Activated CD8-positive, alpha-beta memory T cell treated with anti-CD3 and anti-CD28 coated beads for 4 hours (primary cell): Measurements from ENCODE around the gene NTS.

ENCODE experiments used
- DNase-seq, 2 donors: peaks; one replicate each; pipeline ENCODE4 v3.0.0-alpha.2; 2020; ENCODE audit warnings: low read depth in 2 of 2

The NTS gene, protein sequence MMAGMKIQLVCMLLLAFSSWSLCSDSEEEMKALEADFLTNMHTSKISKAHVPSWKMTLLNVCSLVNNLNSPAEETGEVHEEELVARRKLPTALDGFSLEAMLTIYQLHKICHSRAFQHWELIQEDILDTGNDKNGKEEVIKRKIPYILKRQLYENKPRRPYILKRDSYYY

DNA sequence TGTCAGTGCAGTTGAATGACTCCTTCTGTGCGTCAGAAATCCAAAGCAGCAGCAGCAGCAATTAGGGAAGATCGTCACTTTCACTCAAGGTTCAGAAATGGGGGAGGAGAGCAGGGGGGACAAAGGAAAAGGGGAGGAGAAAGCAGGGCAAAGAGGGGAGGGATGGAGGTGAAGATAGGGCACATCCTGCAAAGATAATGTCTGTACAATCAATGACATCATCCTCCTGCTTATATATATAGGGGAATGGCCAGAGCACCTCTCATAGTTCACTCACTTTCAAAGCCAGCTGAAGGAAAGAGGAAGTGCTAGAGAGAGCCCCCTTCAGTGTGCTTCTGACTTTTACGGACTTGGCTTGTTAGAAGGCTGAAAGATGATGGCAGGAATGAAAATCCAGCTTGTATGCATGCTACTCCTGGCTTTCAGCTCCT, at the start of gene NTS:
TSS of gene NTS (plus strand) at position 265 of the 431 bp plus-strand sequence. CDS start at position 374, 109 bp downstream.
- DNase-seq = no peak

DNA sequence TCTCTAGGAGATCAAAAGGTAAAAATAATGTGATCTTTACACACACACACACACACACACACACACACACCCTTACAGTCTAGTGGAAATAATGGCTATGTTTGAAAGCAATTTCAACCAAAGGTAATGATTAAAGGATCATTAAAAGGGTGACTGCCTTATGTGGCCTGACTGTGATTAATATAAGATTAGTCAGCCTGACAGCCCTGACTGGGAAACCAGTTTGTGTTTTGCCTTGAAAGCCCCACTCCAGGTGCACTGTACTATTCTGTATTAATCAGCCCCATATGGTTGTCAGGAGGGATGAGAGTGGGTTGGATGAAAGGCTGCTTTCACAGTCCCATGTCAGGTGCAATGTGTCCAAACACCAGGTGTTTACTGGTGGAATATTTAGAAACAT, 48.3 kb upstream of the NTS start:
- no peak for DNase-seq

DNA sequence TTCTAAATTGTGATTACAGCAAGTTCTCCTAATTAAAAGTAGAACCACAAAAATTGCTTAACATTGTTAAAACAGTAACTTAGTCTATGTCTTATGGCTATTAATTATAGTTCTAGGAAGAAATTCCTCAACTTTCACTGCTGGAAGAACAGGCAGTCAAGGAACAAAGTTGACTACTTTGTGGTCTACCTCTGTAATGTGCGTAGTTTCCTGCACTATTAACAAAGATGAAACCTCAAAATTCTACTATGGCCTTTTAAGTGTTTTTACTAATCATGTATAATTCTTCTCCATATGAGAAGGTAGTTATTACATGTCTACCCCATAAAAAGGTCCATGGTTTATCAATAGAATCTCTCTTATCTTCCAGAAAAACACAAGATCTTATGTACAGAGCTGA, 45.5 kb upstream of the NTS start:
- no peak for DNase-seq

DNA sequence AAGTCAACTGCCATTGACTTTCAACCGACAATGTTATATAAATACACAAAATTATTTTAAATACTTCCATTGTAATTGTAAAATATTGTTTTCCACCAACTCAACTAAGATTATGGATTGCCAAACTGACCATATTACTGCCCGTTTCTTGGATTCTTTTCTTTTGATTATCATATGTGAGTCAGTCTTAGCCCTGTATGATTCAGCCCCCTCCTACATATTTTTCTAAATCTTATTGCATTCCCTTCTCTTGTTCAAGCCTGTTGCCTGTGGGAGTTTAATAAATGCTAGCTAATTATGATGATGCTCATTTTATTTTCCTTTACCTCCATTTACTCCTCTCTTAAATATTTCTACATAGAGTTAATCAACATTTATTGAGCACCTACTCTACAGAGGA, 44.7 kb upstream of the NTS start:
- no peak for DNase-seq

DNA sequence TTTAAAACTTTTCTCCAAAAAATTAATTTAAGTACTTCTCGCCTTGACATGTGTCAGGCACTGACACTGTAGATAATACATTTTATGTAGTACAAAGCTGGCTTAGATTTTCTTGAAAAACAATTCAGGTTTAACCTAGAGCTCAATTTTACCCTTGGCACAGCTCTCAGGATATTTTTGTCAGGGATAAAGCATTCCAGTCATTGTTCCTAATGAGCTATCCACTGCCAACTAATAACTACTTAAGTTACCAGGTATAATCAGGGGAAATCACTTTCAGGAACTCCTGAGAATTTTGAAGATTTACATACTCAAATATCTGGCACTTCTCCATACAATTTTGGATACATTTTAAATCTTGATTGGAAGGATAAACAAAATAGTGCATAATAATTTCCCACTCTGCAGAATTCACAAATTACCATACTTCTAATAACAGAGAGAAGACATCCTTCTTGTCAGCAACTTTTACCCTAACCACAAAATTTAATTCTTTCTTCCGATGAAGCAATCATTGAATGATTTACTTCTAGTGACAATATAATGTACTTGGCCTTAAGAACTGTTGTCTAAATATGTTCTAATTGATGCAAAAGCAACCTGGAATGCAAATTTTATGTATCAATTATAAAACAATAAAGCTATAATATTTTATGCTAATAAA, 42.6 kb upstream of the NTS start:
- no peak for DNase-seq

DNA sequence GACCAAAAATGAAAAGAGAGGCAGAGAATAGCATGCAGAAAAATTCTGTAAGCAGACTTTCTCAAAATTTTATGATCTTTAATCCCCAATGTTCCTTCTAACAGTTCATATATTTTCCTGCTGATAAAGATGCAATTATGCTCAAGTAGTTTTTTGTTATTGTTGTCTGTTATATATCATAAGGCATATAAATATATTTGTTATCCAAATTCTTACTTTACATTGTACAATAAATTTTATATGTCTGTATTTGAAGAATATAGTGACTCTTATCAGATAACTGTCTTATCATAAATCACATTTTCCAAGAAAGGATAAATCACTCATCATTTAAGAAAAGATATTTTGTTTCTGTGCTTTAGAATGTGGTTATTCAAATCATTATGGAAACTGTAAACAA, 40.5 kb upstream of the NTS start:
- no peak for DNase-seq

DNA sequence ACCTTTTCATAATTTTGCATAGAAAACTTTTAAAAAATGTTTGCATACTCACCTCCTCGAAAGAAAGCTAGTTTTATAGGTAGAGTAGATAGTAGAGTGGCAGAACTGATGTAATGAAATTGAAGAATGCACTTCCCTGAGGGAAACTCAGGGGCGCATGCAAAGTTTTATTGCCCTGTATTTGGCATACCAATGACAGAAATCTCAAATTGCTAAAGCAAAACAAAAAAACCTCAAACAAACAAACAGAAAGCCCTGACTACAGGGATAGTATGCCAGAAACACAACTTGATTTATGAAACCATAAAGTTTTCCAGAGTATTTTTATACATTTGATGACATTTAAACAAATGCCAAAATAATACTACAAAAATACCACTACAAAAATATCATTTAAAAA, 39.7 kb upstream of the NTS start:
- DNase-seq = no peak

DNA sequence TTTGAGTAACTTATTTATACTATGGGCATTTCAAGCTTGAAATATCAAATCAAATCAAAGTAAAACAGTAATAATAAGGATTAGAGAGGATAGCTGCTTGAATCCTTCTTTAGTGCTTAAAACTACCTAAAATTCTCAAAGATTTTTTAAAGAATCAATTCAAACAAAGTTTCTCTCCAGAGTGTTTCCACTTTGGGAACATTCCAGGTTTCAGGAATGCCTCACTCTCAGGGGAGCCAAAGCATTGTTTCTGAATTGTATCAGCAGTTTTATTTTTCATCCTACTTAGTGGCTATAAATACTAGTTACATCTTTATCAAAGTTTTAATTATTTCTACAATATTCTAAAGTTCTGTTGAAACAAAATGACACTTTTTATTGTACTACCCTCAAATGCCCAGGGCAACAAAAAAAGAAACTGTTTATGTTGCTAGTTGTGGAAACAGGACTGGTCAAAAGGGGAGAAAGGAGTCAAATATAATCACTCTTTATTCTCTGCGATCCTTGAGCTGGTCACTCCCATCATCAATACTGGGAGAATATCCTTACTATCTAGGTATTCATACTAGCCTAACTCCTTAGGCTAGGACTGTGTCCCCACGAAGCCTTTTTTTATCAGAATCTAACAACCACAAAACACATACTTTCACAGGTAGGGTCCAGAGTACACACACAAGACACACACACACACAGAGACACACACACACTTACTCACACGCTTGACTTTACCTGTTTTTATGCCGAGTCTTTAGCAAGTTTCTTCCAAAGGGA, 38.5 kb upstream of the NTS start:
- DNase-seq = no peak

DNA sequence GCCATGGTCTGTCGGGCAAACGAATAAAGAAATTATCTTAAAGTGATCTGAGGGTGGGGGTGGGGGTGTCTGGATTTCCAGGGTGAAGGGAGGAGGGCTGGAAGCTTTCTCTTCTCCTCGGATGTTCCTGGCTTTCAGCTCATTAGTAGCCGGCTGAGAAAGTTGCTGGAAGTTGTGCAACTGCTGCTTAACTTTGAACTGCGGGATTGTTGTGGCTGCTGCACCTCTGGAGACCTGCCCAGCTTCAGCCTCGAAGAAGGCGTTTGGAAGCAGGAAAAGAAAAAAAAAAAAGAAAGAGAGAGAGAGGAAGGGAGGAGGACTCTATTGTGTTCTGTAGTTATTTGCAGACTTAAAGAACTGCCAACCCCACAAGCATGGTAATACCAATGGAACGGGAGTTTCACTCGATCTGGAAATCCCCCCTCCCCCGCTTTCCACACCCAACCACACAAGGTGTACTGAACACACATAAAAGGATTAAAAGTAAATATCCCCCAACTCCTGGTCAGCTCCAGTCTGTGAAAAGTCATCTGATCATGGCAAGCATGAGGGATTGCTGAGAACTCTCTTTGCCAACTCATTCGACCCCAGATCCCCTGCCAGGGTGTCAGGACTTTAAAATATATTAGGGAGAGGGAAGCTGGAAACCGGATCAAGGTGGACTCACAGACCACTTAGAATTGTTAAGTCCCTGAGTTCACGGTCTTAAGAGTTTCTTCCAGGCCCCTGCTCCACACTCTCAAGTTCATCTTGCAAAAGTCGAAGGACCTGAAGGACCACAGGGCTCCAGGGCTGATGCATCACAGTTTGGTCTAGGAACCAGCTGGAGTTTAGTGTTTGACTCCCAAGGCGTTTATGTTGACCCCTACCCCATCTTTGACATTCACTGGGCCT, 37.7 kb upstream of the NTS start, which contains the start of gene RASSF9:
TSS of gene RASSF9 (minus strand) at position 213 of the 894 bp plus-strand sequence. CDS start at position 5, 208 bp downstream.
- no peak for DNase-seq

DNA sequence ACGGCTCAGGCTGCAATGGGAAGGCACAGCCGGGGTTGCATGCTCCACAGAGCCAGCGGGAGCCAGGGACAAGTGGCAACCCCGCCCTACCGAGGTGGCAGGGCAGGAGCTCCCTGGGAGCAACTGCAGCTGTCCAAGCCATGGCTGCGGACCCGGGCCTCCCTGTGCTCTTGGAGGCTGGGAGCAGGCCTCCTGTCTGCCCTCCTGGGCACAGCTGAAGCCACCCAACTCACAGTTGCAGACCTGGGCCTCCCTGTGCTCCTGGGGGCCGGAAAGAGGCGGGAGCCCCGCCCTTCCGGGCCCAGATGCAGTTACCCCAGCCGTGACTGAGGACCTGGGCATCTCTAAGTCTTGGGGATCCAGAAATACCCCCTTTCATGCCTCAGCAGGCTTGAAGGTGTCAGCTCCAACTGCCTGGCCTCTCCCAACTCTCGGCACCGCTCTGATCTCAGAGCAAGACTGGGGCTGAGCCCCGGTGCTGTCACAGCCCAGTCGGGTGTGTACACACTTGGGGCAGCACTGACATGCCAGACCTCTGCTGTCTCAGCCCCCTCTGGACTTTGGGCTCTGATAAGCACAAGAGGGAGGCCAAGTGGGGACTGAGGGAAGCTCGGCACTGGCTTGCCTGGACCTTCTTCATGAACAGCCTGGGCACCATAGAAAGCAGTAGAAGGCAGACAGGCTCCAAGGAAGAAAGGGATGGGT, 30.3 kb upstream of the NTS start:
- DNase-seq = no peak

DNA sequence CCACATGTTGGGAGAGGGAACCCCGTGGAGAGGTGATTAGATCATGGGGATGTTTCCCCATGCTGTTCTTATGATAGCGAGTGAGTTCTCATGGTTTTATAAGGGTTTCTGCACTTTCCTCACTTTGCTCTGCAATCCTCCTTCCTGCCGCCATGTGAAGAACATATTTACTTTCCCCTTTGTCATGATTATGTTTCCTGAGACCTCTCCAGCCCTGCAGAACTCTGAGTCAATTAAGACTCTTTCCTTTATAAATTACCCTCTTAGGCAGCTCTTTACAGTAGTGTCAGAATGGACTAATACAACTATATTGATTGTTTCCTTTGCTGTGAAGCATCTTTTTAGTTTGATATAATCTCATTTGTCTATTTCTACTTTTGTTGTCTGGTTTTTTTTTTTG, 24.8 kb upstream of the NTS start:
- no peak for DNase-seq

DNA sequence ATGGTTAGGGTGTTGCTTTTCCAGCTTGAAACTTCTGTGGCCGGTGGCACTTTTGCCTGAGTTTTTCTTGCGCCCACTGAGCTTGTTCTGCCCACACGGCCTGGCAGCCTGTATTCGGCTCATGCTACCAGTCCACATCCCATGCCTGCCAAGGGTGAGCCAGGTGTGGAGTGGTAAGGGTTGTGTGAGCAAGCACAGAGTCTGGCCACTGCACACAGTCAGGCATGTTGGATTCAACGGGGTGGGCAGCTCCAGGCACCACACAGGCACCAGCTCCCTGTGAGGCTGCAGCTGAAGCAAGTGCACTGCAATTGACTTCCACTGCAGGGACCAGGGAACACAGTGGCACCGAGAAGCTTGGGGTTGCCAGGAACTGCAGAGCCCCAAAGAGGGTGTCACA, 18.8 kb upstream of the NTS start:
- no peak for DNase-seq

DNA sequence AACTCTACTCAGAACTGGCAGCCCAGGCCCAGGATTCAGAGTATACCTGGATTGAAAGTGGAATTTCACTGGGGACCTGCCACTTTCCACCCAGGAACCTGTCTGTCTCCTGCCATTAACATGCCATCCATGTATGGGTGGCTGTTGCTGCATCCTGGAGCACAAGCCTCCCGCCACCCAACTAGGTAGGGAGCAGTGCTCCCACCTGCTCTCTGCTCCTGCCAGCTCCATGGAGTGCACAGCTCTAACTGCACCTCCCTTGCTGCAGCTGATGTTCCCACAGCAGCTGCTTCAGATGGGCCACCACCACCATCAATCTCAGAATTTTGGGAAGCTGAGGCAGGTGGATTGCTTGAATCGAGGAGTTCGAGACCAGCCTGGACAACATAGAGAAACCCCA, 17.1 kb upstream of the NTS start:
- DNase-seq = no peak

DNA sequence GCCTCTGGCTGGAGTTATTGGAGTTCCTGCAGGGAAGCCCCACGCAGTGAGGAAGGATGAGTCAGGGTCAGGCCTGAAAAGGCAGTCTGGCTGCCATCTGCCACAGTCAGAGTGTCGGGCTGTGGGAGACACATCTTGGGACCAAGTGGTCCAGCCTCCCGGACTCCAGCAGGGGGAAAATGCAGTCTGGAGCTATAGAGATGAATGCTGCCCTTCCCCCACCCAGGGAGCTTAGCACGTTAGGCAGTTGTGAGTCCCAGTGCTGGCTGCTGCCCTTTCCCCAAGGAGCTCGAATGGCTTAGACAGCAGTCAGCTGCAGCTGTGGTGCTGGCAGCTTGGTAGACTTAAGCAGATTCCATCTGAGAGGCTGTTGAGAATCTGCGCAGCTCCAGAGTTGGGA, 8.2 kb upstream of the NTS start:
- DNase-seq = no peak

DNA sequence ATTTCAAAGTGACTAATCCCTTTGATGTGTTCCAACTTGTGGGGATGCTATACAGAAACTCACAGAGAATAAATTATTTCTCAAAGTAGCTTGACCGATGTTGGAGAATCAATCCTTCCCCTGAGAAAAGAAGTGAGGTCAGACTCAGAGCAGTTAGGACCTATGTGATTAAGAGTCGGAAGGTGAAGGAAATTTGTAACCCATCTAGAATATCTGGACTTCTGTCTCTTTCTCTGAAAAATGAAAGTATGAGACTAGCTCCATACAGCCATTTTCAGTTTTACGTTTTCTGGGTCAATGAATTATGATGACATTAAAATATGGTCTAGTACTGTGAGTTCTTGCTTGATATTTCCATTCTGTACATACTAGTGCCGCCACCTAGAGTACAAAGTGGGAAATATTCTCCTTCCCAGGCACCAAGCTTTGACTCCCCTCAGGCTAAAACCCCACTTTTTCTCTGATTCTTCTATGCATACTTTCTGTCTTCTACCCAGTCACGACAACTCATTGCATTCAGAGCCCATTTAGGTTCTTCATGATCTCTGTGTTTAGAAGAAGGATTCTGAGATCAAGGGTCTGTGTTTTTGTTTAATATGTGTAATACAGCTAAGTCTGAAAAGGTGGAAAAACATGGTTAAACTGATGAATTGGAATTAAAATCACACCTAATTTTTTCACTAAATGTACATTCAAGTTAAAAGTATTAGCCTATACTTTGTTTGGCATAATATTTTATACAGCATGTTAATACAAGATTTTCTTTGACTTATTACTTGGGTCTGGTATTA, 6.9 kb upstream of the NTS start:
- DNase-seq = no peak

DNA sequence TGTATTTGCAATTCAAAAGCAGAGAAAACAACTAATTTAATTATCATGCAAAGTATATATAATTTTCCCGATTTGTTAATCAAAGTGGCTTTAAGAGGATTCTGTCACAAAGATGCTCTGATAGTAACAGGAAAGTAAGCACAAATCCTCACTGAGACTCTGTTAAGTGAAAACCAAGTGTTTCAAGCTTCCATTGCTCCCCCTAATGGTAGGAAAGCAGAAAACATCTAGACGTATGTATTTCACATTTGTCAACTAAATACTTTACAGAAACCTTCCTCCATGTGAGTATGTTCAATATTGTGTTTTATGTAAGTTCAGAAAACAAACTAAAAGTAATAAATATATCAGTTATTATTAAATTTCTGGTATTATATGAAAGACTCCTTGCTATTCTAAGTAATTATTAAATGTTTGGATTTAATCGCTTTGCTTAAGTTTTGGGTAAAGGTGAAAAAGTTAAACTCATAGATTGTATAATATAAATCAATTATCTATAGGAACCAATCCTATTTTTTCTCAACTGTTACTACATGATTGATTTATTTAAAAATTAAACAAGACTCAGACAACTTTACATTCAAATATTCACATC, 1.5 kb upstream of the NTS start:
- no peak for DNase-seq

DNA sequence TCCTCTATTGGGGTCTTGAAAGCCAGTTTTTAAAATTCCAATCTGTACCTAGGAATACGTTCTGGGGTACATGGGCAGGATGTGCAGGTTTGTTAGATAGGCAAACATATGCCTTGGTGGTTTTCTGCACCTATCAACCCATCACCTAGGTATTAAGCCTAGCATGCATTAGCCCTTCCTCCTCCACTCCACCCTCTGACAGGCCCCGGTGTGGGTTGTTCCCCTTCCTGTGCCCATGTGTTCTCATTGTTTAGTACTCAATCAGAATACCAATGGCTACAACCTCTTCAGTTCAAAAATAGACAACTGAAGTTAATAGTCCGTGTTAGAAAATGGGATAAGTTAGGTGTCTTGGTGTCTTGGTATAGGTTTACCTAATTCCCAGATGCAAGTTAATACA, 3.4 kb downstream of the NTS start:
- no peak for DNase-seq

DNA sequence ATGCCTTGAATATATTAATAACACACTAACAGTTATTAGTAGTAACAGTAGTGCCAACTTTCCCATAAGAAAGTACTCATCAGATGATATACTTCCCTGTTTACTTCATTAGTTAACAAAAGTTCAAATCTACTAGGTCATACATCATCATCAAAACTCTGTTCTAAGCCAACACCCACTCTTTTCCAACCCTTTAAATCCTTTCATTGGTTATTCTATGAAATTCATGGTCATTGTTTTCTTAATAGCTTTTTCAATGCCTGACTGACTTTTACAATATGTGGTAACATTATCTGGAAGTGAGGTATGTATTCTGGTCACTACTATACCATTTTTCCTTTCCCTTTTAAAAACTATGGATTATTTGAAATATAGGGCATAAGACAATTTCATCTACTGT, 9.7 kb downstream of the NTS start:
- DNase-seq = no peak

DNA sequence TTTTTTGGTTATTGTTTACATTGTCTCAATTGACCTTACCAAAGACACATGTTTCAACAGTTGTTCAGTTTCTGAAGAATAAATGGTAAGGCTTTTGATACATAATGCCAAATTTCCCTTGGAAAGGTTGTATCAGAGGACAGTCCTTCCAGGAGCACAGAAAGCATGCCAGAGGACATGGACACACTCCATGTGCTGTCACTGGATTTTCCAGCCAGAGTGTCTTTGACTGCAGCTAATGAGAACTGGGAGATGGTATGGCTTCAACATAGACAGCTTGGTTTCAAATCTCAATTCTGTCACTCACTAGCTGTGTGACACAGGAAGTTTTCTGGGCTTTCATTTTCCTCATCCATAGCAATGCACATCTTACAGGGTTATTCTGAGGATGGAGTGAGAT, 20.6 kb downstream of the NTS start:
- no peak for DNase-seq

DNA sequence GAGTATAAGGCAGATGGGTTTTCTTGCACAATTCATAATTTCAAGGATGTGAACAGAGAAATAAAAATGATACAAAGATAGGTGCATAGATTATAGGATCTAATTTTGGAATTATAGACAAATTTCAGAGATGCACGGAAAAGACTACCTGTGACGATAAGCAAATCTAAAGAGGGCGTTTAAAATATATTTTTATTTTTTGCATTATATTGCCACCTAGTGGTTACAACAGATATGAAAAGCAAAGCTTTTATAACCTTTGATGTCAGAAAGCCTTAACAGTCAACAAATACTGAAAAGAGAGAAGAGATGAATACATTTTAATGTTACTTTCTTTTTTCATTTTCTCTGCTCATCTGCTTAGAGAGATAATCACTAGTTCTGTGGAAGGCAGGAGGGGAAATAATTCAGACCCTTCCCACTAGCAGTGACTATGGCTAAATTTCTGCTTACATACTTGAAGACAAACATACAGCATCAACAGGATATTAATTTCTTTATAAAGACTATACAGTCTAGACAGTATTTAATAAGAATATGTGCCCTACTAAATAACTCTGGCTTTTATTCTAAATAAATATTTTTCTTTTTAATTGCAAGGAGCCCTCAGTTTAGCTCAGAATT, 46.3 kb downstream of the NTS start:
- no peak for DNase-seq
